Cardiac fibroblast (primary cell): ENCODE data around the gene RSPH6A.
"Not testable (repeated sequence)": the region's sequence is repeated elsewhere in the genome, so short reads cannot be mapped to it uniquely, and the experiment has no call there.

Experiments
- DNase-seq, 2 donors: peaks; one replicate each; pipeline versions ENCODE4 v3.0.0 to v3.0.0-alpha.2; 2010; ENCODE audit warnings: low read depth in 2 of 2
- H3K4me3 ChIP-seq, 2 donors: replicated peaks in 1 of 2; 1 replicate in 1 of 2; 2 replicates in 1 of 2; pipeline ENCODE4 v1.5.1; 2011; ENCODE audit warnings: low read depth in 2 of 2, low read length in 2 of 2, mild to moderate bottlenecking in 2 of 2, moderate library complexity in 1 of 2
- TF ChIP-seq, protein P1 (sequence below): IDR thresholded peaks from one replicate; pipeline ENCODE4 v1.5.1; 2011; ENCODE audit warnings: low read depth, mild to moderate bottlenecking, low read length, inconsistent platforms

RSPH6A gene

DNA sequence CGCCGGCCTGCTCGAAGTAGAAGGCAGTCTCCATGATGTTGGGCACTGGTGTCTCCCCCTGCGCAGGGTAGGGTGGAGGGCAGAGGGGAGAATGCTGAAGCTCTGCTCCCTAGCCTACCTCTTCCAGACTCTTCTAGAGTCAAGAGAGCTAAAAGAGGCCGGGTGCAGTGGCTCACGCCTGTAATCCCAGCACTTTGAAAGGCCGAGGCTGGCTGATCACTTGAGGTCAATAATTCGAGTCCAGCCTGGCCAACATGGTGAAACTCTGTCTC, 10.2 kb downstream of the RSPH6A start:
- TF ChIP-seq, protein P1, sequence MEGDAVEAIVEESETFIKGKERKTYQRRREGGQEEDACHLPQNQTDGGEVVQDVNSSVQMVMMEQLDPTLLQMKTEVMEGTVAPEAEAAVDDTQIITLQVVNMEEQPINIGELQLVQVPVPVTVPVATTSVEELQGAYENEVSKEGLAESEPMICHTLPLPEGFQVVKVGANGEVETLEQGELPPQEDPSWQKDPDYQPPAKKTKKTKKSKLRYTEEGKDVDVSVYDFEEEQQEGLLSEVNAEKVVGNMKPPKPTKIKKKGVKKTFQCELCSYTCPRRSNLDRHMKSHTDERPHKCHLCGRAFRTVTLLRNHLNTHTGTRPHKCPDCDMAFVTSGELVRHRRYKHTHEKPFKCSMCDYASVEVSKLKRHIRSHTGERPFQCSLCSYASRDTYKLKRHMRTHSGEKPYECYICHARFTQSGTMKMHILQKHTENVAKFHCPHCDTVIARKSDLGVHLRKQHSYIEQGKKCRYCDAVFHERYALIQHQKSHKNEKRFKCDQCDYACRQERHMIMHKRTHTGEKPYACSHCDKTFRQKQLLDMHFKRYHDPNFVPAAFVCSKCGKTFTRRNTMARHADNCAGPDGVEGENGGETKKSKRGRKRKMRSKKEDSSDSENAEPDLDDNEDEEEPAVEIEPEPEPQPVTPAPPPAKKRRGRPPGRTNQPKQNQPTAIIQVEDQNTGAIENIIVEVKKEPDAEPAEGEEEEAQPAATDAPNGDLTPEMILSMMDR: no peak
- no peak overlapping the region for H3K4me3 ChIP-seq
- DNase-seq: no peak

DNA sequence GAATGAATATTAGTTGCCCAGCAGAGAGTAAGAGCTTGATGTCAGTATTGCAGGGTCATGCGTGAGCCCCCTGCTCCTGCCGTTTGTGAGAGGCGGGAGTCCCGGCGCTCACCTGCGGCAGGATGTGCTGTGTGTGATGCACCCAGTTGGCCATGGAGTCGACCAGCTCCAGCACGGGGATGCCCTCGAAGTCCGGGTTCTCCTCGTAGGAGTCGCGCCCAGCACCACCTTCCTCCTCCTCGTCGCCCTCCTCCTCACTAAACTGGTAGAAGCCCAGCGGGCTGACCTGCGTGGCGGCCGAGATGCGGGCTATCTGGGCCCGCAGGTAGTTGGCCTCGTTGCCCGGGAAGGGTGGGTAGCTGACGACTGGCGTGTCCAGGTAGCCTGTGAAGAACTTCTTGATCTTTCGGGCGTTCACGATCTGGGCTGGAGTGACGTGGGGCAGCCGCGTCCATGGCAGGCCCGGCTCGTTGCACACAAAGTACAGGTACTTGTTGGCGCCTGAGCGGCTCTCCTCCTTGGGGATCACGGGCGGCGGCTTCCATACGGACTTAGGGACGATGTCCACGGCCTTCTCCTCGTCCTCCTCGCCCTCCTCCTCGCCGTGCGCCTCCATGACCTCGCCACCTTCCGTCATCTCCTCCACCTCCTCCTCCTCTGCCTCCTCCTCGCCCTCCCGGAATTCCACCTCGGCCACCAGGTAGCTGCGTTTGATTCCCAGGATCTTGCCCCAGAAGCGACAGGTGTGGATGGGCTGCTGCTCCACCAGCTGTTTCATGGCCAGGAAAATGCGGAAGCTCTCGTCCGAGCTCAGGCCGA, 10.8 kb downstream of the RSPH6A start:
- no peak for DNase-seq
- no peak overlapping the region for H3K4me3 ChIP-seq
- TF ChIP-seq, protein P1: no peak

DNA sequence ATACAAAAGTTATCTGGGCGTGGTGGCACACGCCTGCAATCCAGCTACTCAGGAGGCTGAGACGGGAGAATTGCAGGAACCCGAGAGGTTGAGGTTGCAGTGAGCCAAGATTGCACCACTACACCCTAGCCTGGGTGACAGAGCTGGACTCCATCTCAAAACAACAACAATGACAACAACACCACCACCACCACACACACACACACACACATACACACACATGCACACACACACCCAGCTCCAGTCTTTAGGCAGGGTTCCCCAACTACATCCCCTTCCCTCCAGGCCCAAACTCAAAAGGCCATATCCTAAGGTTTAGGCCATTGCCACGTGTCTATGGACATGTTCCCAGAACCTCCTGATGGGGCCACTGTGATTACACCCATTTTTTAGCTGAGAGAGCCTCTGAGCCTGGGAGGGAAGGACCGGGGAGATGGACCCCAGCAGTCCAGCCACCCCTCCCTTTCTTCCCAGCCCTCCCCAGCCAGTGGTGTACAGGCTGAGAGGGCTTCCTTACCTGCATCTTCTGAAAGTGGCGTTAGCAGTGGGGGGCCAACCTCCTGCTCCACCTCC, 13.4 kb downstream of the RSPH6A start:
- H3K4me3 ChIP-seq: no peak overlapping the region
- no peak for DNase-seq
- TF ChIP-seq, protein P1: no peak

DNA sequence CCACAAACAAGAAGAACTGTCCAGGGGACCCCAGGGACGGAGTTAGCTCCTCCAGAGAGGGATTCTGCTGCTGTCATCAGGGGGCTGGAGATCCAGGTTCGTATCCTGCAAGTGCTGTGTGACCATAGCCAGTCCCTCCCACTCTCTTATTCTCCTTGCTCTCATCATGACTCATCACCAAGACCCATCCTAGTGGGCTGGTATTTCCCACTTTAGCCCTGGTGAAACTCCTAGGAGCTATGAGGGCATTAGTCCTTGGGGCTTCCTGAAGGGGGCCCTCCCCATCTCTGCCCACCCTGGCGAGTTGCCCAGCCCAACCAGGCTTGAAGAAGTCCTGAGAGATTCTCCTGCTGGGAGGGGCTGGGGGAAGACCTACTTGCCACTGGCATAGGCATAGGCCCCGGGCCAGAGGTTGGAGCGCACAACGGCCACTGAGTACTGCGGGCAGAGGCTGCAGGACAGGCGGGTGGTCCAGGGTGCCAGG, 15.0 kb downstream of the RSPH6A start:
- TF ChIP-seq, protein P1: no peak
- no peak overlapping the region for H3K4me3 ChIP-seq
- peak; percentile 48 to 54 for DNase-seq

DNA sequence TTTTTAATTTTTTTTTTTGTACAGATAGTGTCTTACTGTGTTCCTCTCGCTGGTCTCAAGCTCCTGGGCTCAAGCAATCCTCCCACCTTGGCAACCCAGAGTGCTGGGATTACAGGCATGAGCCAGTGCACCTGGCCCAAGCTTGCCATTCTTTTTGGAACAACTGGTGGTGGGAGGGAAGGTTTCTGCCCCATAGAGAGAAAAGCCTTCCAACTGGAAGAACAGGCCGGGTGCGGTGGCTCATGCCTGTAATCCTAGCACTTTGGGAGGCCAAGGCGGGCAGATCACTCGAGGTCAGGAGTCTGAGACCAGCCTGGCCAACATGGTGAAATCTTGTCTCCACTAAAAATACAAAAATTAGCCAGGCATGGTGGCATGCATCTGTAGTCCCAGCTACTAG, 15.6 kb downstream of the RSPH6A start:
- DNase-seq, H3K4me3 ChIP-seq: not testable (repeated sequence)

DNA sequence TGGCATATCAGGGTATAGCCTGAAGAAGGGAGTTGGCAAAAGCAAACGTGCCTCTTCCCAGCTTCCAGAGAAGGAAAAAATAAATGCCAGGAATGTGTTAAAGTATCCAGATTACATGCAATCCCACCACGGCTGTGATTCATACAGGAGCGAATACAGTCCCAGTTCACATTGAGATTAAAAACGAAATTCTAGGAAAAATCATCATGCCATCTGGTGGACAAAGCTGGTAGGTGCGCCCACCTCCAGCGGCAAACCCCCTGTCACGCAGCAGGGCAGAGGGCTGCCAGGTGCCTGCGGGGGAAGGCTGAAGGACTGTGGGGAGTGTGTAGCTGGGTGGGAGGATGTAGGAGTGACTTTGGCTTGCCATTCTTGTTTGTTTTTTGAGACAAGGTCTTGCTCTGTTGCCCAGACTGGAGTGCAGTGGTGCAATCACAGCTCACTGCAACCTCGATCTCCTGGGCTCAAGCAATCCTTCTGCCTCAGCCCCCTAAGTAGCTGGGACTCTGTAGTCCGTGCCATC, 16.1 kb downstream of the RSPH6A start:
- TF ChIP-seq, protein P1: peak; percentile 85
- H3K4me3 ChIP-seq: no peak overlapping the region
- DNase-seq: peak; percentile 80 to 90

DNA sequence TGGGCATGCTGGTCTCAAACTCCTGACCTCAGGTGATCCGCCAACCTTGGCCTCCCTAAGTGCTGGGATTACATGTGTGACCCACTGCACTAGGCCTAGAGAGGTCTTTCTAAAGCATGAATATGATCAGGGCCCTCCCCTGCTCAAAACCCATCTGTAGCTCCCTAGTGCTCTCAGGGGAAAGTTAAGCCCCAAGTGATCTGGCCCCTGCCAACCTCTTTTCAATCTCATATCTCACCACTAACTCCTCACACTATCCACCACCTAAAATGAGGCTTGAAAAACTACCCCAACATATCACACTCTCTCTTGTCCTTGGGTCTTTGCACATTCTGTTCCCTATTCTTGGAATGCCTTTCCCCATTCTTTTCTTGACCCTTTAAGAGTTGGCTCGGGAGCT, 20.5 kb downstream of the RSPH6A start:
- TF ChIP-seq, protein P1: no peak
- no peak overlapping the region for H3K4me3 ChIP-seq
- no peak for DNase-seq
